ENCODE data around the gene CP.

GRCh38 chr3:149243540-149243939, 21.9 kb upstream of the CP start:
- TF ChIP-seq CTCF (conservative IDR thresholded peaks at IDR 0.05), result no peak
- no peak for TF ChIP-seq EZH2 (IDR thresholded peaks at IDR 0.05; ENCODE audit: low read depth)

Measured in PC-9 (cell line).